ENCODE measurements around the gene DCTN1.

DCTN1 gene

DNA sequence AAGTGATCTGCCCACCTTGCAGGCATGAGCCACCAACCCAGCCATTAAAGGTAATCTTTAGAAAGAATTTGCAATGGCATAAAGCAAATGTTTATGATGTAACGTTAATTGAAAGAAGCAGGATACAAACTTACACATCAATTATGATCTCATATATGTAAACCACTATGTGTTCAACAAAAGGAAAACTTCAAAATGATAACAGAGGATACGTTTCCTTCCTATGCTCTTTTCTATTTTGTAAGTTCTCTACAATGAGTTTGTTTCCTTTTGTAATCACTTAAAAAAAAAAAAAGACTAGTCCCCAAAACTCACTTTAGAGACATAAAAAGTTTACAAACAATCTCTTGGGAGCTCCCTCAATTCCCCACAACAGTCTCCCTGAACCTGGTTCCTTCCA is 39.9 kb upstream of the DCTN1 start:
- H3K36me3 ChIP-seq (ENCODE audit: insufficient read depth, low read depth, low read length), result peaks cover 4% of the 10 kb centered on the region
- no peak overlapping the region for H3K4me3 ChIP-seq (ENCODE audit: low read length)
- no peak overlapping the region for H3K9ac ChIP-seq (ENCODE audit: low read depth, low read length)
- no peaks in the 10 kb centered on the region for H3K4me1 ChIP-seq (ENCODE audit: insufficient read depth, low read length)
- H3K27ac ChIP-seq (ENCODE audit: low read length), result no peak overlapping the region
- H3K27me3 ChIP-seq (ENCODE audit: insufficient read depth, low read length), result peaks cover 31% of the 10 kb centered on the region
- no peaks in the 10 kb centered on the region for H3K9me3 ChIP-seq (ENCODE audit: insufficient read depth, low read depth, low read length)

DNA sequence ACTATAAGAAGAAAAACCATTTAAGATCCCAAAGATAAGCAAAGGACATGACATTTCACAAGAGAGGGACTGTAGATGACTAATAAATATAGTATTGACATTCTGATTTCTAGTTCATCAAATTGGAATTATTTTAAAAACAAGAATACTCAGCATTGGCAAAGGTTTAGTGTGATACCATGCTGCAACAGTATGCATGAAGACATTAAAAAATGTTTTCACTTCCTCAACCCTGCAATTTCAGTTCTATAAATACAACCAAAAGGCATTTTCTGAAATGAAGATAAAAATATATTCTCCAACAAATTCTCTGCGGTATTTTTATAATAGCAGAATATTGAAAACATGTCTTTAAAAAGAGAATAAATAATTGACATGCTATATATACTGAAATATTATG is 39.2 kb upstream of the DCTN1 start:
- no peaks in the 10 kb centered on the region for H3K36me3 ChIP-seq (ENCODE audit: insufficient read depth, low read depth, low read length)
- H3K27ac ChIP-seq (ENCODE audit: low read length), result no peak overlapping the region
- H3K9me3 ChIP-seq (ENCODE audit: insufficient read depth, low read depth, low read length), result no peaks in the 10 kb centered on the region
- H3K4me1 ChIP-seq (ENCODE audit: insufficient read depth, low read length), result no peaks in the 10 kb centered on the region
- H3K9ac ChIP-seq (ENCODE audit: low read depth, low read length), result no peak overlapping the region
- H3K27me3 ChIP-seq (ENCODE audit: insufficient read depth, low read length), result peaks cover 31% of the 10 kb centered on the region
- no peak overlapping the region for H3K4me3 ChIP-seq (ENCODE audit: low read length)

DNA sequence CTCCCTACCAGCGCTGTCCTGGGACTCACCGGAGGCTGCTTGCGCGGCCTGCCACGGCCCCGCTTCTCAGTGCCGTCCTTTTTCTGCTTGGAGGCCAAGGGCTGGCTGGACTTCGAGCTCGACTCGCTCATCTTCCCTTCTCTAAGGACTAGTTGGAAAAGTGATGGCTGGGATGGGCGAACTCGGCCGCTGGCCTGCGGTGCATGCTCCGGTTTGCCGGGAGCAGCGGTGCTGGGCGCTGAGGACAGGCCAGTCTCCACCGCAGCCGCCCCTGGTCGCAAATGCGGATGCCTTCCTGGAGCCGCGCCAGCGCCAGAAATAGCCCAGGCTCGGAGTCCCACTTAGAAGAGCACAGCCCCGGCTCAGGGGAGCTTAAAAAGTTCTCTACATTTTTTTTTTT is 38.2 kb upstream of the DCTN1 start:
- Histone ChIP-seq H3K36me3 (ENCODE audit: insufficient read depth, low read depth, low read length) (no peaks in the 10 kb centered on the region), H3K9ac (ENCODE audit: low read depth, low read length) (no peak overlapping the region), H3K27me3 (ENCODE audit: insufficient read depth, low read length) (peaks cover 25% of the 10 kb centered on the region), H3K27ac (ENCODE audit: low read length) (no peak overlapping the region), H3K4me1 (ENCODE audit: insufficient read depth, low read length) (no peaks in the 10 kb centered on the region), H3K9me3 (ENCODE audit: insufficient read depth, low read depth, low read length) (no peaks in the 10 kb centered on the region), H3K4me3 (ENCODE audit: low read length) (no peak overlapping the region)

DNA sequence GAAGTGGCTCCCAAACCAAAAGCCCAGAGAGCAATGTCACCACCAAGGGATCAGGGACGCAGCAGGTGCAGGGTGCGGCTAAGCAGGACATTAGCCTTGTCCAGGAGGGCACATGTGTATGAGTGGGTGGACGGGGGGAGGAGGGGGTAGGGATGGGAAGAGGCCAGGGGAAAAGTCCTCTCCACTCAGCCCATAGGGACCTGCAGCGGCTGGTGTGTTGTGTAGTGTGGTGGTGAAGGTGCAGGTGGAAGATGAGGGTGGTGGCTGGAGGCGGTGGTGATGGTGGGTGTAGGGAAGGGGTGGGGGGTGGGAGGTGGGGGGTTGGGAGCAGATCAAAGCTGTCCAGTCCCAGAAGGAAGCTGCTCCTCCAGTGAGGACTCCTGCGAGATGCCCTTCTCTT is 37.7 kb upstream of the DCTN1 start:
- H3K27me3 ChIP-seq (ENCODE audit: insufficient read depth, low read length), result peaks cover 19% of the 10 kb centered on the region
- H3K9me3 ChIP-seq (ENCODE audit: insufficient read depth, low read depth, low read length), result no peaks in the 10 kb centered on the region
- no peaks in the 10 kb centered on the region for H3K36me3 ChIP-seq (ENCODE audit: insufficient read depth, low read depth, low read length)
- no peaks in the 10 kb centered on the region for H3K4me1 ChIP-seq (ENCODE audit: insufficient read depth, low read length)
- H3K27ac ChIP-seq (ENCODE audit: low read length), result no peak overlapping the region
- no peak overlapping the region for H3K4me3 ChIP-seq (ENCODE audit: low read length)
- no peak overlapping the region for H3K9ac ChIP-seq (ENCODE audit: low read depth, low read length)

DNA sequence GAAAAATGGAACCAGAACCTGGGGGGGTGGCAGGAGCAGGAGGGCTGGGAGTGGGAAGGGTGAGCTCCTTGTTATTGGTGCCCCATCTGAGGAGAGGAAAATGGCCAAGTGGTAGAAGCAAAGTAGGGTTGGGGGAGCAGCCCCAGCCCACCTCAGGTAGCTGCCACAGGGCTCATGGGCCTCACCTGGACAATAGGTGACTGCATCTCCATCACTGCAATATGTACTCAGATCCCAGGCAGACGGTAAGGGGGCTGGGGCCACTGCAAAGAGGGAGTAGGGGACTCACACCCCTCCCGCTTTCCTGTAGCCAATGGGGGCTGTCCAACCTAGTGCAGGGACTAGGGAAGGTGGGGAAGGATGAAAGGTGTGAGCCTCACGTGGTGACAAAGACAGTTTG is 37.1 kb upstream of the DCTN1 start:
- H3K4me3 ChIP-seq (ENCODE audit: low read length), result no peak overlapping the region
- no peaks in the 10 kb centered on the region for H3K9me3 ChIP-seq (ENCODE audit: insufficient read depth, low read depth, low read length)
- peaks cover 16% of the 10 kb centered on the region for H3K27me3 ChIP-seq (ENCODE audit: insufficient read depth, low read length)
- H3K4me1 ChIP-seq (ENCODE audit: insufficient read depth, low read length), result no peaks in the 10 kb centered on the region
- no peak overlapping the region for H3K27ac ChIP-seq (ENCODE audit: low read length)
- no peak overlapping the region for H3K9ac ChIP-seq (ENCODE audit: low read depth, low read length)
- H3K36me3 ChIP-seq (ENCODE audit: insufficient read depth, low read depth, low read length), result no peaks in the 10 kb centered on the region

DNA sequence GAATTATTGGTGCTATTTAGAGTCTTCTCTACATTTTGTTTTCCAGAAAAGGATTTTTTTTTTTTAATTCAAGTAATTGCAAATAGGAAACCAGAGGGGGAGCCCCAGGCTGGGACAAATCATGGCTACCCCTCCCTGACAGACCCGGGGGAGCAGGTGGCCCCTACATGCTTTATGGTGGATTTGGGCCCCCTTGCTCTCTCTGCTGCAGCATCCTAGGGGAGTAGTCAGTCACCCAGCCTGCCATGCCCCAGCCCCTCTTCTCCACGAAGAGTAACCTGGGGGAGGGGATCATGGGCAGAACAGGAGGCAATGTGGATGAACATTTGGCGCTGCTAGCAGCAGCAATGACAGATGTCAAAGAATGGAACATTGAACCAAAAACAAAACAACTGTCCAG is 36.7 kb upstream of the DCTN1 start:
- no peak overlapping the region for H3K4me3 ChIP-seq (ENCODE audit: low read length)
- no peaks in the 10 kb centered on the region for H3K4me1 ChIP-seq (ENCODE audit: insufficient read depth, low read length)
- H3K27me3 ChIP-seq (ENCODE audit: insufficient read depth, low read length), result peaks cover 14% of the 10 kb centered on the region

DNA sequence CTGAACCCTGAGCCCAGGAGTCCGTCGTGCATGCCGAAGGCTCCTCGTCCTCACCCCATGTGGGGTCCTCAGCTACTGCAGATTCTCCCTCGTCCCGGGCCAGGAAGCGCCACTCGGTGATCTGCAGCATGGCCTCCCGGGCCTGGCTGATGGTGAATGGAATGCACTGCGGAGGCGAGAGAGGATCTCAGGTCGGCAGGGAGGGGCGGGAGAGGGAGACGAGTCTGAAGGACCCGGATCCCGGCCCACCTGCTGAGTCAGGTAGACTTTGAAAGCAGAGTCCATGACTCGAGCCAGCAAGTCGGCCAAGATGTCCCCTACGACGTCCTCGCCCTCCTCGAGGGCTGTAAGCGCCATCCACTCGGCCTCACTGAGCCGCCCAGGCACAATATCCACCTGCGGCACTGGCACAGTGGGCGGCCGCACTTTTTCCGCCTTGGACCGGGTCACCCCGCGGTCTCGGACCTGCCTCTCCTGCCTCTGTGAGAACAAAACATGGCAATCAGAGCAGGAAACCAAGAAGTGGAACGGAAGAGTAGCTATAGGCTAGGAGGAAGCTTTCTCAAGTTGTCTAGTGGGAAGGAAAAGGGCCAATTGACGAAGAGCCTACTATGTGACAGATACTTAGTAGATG is 35.8 kb upstream of the DCTN1 start:
- H3K27ac ChIP-seq (ENCODE audit: low read length), result no peak overlapping the region
- H3K9me3 ChIP-seq (ENCODE audit: insufficient read depth, low read depth, low read length), result no peaks in the 10 kb centered on the region
- H3K4me3 ChIP-seq (ENCODE audit: low read length), result no peak overlapping the region
- no peaks in the 10 kb centered on the region for H3K4me1 ChIP-seq (ENCODE audit: insufficient read depth, low read length)
- peaks cover 11% of the 10 kb centered on the region for H3K27me3 ChIP-seq (ENCODE audit: insufficient read depth, low read length)
- H3K9ac ChIP-seq (ENCODE audit: low read depth, low read length), result no peak overlapping the region
- H3K36me3 ChIP-seq (ENCODE audit: insufficient read depth, low read depth, low read length), result no peaks in the 10 kb centered on the region

More for the DNA sequence above, 36.7 kb upstream of the DCTN1 start:
- H3K9me3 ChIP-seq (ENCODE audit: insufficient read depth, low read depth, low read length), result no peaks in the 10 kb centered on the region
- no peaks in the 10 kb centered on the region for H3K36me3 ChIP-seq (ENCODE audit: insufficient read depth, low read depth, low read length)
- H3K27ac ChIP-seq (ENCODE audit: low read length), result no peak overlapping the region
- H3K9ac ChIP-seq (ENCODE audit: low read depth, low read length), result no peak overlapping the region

DNA sequence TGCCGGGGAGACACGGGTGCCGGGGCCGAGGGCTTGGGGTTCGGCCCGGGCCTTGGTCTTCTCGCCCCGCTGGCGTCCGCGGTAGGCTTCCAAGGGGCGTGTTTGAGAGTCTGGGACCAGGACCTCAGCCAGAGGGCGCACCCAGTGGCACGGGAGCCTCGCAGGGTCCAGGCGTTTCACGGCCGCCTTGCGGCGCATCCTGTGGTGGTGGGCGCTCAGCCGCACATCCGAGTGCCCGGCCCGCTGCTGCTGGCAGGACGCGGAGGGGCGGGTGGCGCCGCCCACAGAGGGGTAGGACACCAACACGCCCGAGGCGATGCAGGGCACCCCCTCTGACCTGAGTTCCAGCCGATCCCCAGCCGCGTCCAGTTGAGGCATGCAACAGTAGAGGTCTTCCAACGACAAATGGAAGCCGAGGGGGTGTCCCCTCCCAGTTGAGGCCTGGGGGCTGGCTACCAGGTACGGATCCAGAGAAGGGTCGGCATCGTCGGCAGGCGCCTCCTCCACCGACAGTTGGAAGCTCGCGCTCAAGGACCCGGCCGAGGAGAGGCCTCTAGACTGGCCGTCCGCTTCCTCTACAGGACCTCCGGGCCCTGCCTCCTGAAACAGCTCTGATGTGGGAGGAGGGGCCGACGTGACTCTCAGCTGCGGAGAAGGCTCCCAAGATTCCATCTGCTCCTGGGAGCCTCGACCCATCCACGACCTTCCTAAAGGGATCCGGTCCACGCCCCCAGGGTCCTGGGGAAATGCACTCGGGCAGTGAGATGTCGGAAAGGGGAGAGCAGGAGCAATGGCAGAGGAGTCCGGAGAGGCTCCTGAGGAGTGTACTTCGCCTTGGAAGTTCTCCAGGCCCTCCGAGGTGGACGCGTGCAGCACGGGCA is 35.0 kb upstream of the DCTN1 start:
- Histone ChIP-seq H3K36me3 (ENCODE audit: insufficient read depth, low read depth, low read length) (no peaks in the 10 kb centered on the region), H3K9me3 (ENCODE audit: insufficient read depth, low read depth, low read length) (no peaks in the 10 kb centered on the region), H3K4me1 (ENCODE audit: insufficient read depth, low read length) (no peaks in the 10 kb centered on the region), H3K4me3 (ENCODE audit: low read length) (no peak overlapping the region), H3K9ac (ENCODE audit: low read depth, low read length) (no peak overlapping the region), H3K27ac (ENCODE audit: low read length) (no peak overlapping the region), H3K27me3 (ENCODE audit: insufficient read depth, low read length) (peaks cover 4% of the 10 kb centered on the region)

DNA sequence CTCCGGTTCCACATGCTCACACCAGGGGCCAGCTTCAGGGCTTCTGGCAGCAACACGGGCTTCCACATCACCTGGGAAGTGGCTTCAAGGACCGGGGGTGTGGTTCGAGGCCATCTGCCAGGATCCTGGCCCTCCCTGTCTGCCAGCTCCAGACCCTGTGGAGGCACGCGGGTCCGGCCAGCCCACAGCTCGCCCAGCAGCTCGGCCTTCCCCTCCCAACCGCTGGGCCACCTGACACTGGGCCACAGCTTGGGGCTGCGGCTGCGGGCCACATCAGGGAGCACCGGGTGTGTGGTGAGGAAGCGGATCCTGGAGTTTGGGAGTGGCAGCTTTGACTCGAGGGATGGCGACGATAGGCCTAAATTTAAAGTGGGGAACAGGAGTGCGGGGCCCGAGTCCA is 34.3 kb upstream of the DCTN1 start:
- Histone ChIP-seq H3K9ac (ENCODE audit: low read depth, low read length) (no peak overlapping the region), H3K27ac (ENCODE audit: low read length) (no peak overlapping the region), H3K4me3 (ENCODE audit: low read length) (no peak overlapping the region), H3K36me3 (ENCODE audit: insufficient read depth, low read depth, low read length) (no peaks in the 10 kb centered on the region), H3K4me1 (ENCODE audit: insufficient read depth, low read length) (no peaks in the 10 kb centered on the region), H3K9me3 (ENCODE audit: insufficient read depth, low read depth, low read length) (no peaks in the 10 kb centered on the region), H3K27me3 (ENCODE audit: insufficient read depth, low read length) (no peaks in the 10 kb centered on the region)

DNA sequence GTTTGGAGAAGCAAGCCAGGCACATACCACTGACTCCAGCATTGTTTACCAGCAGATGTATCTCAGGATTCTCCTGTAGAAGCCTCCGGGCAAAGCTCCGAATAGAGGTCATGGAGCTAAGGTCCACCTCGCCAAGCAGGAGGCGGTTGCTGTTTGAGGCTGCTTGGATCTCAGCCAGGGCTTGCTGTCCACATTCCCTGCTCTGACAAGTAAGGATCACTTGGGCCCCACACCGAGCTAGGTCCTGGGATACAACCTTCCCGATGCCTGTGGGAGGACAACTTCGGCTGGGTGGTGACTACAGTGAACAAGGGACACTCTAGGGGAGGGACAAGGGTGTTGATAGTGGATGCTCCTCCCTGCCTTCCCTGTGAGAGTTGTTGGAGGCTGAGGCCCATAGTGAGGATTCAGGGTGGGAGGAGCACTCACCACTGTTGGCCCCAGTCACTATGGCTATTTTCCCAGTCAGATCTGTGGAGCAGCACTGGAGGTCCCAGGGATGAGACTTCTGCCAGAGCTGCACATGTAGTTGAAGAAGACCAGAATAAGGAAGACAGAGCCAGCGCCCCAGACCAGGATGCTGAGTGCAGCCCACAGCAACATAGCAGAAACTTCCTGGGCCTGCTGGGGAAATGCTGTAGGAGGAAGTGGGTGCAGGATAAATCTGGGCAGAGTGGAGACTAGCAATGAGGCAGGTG is 33.0 kb upstream of the DCTN1 start:
- H3K9ac ChIP-seq (ENCODE audit: low read depth, low read length), result no peak overlapping the region
- H3K4me1 ChIP-seq (ENCODE audit: insufficient read depth, low read length), result no peaks in the 10 kb centered on the region
- no peak overlapping the region for H3K27ac ChIP-seq (ENCODE audit: low read length)
- no peak overlapping the region for H3K4me3 ChIP-seq (ENCODE audit: low read length)
- H3K36me3 ChIP-seq (ENCODE audit: insufficient read depth, low read depth, low read length), result no peaks in the 10 kb centered on the region
- no peaks in the 10 kb centered on the region for H3K9me3 ChIP-seq (ENCODE audit: insufficient read depth, low read depth, low read length)
- peaks cover 9% of the 10 kb centered on the region for H3K27me3 ChIP-seq (ENCODE audit: insufficient read depth, low read length)

DNA sequence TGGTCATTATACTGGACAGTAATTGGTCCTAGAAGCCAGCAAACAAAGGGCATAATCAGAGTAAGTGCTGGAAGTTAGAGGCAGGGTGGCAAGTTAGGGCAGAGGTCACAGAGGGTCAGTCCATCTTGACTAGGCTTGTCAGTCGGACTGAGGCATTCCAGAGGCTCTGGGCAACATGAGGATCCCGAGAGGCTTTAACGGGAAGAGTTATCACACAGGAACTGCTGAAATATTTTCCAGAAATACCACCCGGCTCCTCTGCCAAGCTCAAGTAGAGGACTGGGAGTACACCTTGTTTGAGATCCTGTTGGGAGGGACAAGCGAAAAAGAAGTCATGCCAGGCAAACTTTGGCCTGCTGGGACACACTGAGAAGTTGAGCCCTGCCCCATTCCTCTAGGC is 27.6 kb upstream of the DCTN1 start:
- Histone ChIP-seq H3K4me3 (ENCODE audit: low read length) (no peak overlapping the region), H3K27ac (ENCODE audit: low read length) (no peak overlapping the region), H3K9me3 (ENCODE audit: insufficient read depth, low read depth, low read length) (no peaks in the 10 kb centered on the region), H3K4me1 (ENCODE audit: insufficient read depth, low read length) (no peaks in the 10 kb centered on the region), H3K36me3 (ENCODE audit: insufficient read depth, low read depth, low read length) (no peaks in the 10 kb centered on the region), H3K27me3 (ENCODE audit: insufficient read depth, low read length) (peaks cover 17% of the 10 kb centered on the region), H3K9ac (ENCODE audit: low read depth, low read length) (no peak overlapping the region)

DNA sequence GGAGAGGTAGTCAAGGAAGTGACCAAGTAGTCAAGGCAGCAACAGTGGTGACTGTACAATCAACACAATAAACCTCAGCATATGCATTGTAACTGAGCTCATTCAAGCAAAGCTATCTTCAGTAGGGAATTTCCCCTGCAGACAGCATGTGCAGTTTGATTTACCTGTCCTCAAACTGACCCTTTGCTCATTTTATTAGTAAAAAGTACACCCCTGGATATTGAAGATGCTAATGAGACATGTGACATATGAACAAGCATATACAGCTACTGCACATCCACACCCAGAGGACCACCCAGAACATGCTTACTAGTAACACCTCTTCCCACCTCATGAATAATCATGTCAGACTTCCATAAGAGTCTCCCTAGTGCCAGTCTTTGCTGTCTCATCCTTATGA is 25.9 kb upstream of the DCTN1 start:
- Histone ChIP-seq H3K4me3 (ENCODE audit: low read length) (no peak overlapping the region), H3K9me3 (ENCODE audit: insufficient read depth, low read depth, low read length) (no peaks in the 10 kb centered on the region), H3K36me3 (ENCODE audit: insufficient read depth, low read depth, low read length) (no peaks in the 10 kb centered on the region), H3K27ac (ENCODE audit: low read length) (no peak overlapping the region), H3K9ac (ENCODE audit: low read depth, low read length) (no peak overlapping the region), H3K4me1 (ENCODE audit: insufficient read depth, low read length) (no peaks in the 10 kb centered on the region), H3K27me3 (ENCODE audit: insufficient read depth, low read length) (peaks cover 17% of the 10 kb centered on the region)

Measured in iPS-20b (cell line).